Measurements from ENCODE around the gene RPF1. TPM values are rescaled to one million over a fixed set of nuclear protein-coding genes. Genes with fewer than 3 reads are reported as not detected.

The RPF1 gene
- total and polyA plus RNA-seq, 2 of the 8 experiments (the other 6 are each of a cell fraction or from before 2014, with no cell fraction given) = 18.7 to 41.8 TPM

GRCh38 chr1:84505493-84506001 lies 26.5 kb downstream of the RPF1 start (continued):
- TF ChIP-seq SAP30 (IDR thresholded peaks at IDR 0.05; ENCODE audit: insufficient read depth, insufficient replicate concordance, low read length) (peak; percentile 65), YY1 (IDR thresholded peaks at IDR 0.05; ENCODE audit: low read depth, low read length) (peak; percentile 31; the same call in 1 of the 2 replicates)
